Measurements from ENCODE around the gene PPP1R26. TPM values are rescaled to one million over a fixed set of nuclear protein-coding genes. Genes with fewer than 3 reads are reported as not detected.

The PPP1R26 gene
- total RNA-seq, 1 experiment from 2014 or later: 32.0 TPM

- no peaks in the 10 kb centered on the region for H3K9me2 ChIP-seq (ENCODE audit: insufficient read depth)
- H3K79me2 ChIP-seq (ENCODE audit: insufficient read depth, low read length): no peaks in the 10 kb centered on the region
- DNase-seq (ENCODE audit: low read depth, low spot score) (no peak), ATAC-seq (no peak)
- no peaks in the 10 kb centered on the region for H3K9me3 ChIP-seq (ENCODE audit: control insufficient read depth in 1 of 2, insufficient read depth in 1 of 2, low read depth in 1 of 2, low read length in 2 of 2)
- intact Hi-C loops (cut with micrococcal nuclease): no loop called here
- H3K4me1 ChIP-seq (ENCODE audit: control insufficient read depth in 1 of 2, insufficient read depth in 2 of 2, low read length in 2 of 2): peaks cover 0 to 9% of the 10 kb centered on the region in 2 experiments; a peak in 3 of 4 replicates
- no peaks in the 10 kb centered on the region for H3K27me3 ChIP-seq (ENCODE audit: insufficient read depth, low read length)
- no peaks in the 10 kb centered on the region for H3K36me3 ChIP-seq (ENCODE audit: control insufficient read depth in 1 of 2, insufficient read depth in 2 of 2, low read length in 2 of 2)
- H3K4me3 ChIP-seq (replicated peaks in 1 of 2; ENCODE audit: low read depth in 1 of 2, low read length in 2 of 2): no peak overlapping the region
- no TSS peak for BruUV-seq (replicated peaks)
- H3K9ac ChIP-seq (ENCODE audit: low read length): no peak overlapping the region
- H2AFZ ChIP-seq (ENCODE audit: low read depth, low read length, poor library complexity, severe bottlenecking): no peak overlapping the region
- CTCF ChIA-PET: no interaction called here
- RAD21 ChIA-PET (ENCODE audit: low non-redundant PET in 1 of 2, low total read pairs in 2 of 2, uncharacterized antibody in 2 of 2, unreplicated experiment in 2 of 2): no interaction called here
- POLR2A ChIA-PET: no interaction called here
- no peaks in the 10 kb centered on the region for H4K20me1 ChIP-seq (ENCODE audit: insufficient read depth)
- no peak overlapping the region for H3K27ac ChIP-seq (ENCODE audit: low read depth, low read length)
- TF ChIP-seq POLR2AphosphoS5 (IDR thresholded peaks at IDR 0.05; ENCODE audit: low read depth, low read length) (no peak), EGR1 (IDR thresholded peaks at IDR 0.05; ENCODE audit: low read depth) (no peak), YY1 (IDR thresholded peaks at IDR 0.05; ENCODE audit: extremely low read depth, insufficient replicate concordance, low read depth, low read length) (no peak), EZH2phosphoT487 (IDR thresholded peaks at IDR 0.05; ENCODE audit: borderline replicate concordance) (no peak), POLR2A (IDR thresholded peaks at IDR 0.05; ENCODE audit: borderline replicate concordance, extremely low read depth, insufficient read depth, insufficient read length) (no peak), CEBPB (IDR thresholded peaks at IDR 0.05; ENCODE audit: low read depth) (no peak), ZNF274 (IDR thresholded peaks at IDR 0.05; ENCODE audit: low read depth, low read length) (no peak), FOSL1 (IDR thresholded peaks at IDR 0.05; ENCODE audit: low read depth) (no peak), ELF1 (IDR thresholded peaks at IDR 0.05; ENCODE audit: borderline replicate concordance, low read depth) (no peak), ATF3 (IDR thresholded peaks at IDR 0.05) (no peak), REST (IDR thresholded peaks at IDR 0.05; ENCODE audit: low read depth) (no peak), SP1 (IDR thresholded peaks at IDR 0.05; ENCODE audit: low read depth) (no peak), CTCF (IDR thresholded peaks at IDR 0.05 in 2 of 3, conservative IDR thresholded peaks at IDR 0.05 in 1 of 3; ENCODE audit: borderline replicate concordance in 1 of 3, insufficient read depth in 1 of 3, low read depth in 2 of 3, low read length in 2 of 3) (no peak), ZBTB33 (IDR thresholded peaks at IDR 0.05; ENCODE audit: extremely low read depth, insufficient replicate concordance, low read length) (no peak), JUND (IDR thresholded peaks at IDR 0.05) (no peak)
- H3K4me2 ChIP-seq (ENCODE audit: low read length): no peak overlapping the region
These were observed 50.6 kb downstream of the PPP1R26 start for GRCh38 chr9:135530146-135530545.

Measured in HCT116 (cell line).